OCI-M2 (cell line): ENCODE results near the gene TRIM17.

Source experiments
- DNase-seq: peaks from one replicate; lab custom pipeline; 2025; ENCODE audit not compliant: unreplicated experiment; lab: John Stamatoyannopoulos, UW

TRIM17 gene

GRCh38 chr1:228368801-228369607, 47.7 kb downstream of the TRIM17 start:
- peak; percentile 52 for DNase-seq

DNA sequence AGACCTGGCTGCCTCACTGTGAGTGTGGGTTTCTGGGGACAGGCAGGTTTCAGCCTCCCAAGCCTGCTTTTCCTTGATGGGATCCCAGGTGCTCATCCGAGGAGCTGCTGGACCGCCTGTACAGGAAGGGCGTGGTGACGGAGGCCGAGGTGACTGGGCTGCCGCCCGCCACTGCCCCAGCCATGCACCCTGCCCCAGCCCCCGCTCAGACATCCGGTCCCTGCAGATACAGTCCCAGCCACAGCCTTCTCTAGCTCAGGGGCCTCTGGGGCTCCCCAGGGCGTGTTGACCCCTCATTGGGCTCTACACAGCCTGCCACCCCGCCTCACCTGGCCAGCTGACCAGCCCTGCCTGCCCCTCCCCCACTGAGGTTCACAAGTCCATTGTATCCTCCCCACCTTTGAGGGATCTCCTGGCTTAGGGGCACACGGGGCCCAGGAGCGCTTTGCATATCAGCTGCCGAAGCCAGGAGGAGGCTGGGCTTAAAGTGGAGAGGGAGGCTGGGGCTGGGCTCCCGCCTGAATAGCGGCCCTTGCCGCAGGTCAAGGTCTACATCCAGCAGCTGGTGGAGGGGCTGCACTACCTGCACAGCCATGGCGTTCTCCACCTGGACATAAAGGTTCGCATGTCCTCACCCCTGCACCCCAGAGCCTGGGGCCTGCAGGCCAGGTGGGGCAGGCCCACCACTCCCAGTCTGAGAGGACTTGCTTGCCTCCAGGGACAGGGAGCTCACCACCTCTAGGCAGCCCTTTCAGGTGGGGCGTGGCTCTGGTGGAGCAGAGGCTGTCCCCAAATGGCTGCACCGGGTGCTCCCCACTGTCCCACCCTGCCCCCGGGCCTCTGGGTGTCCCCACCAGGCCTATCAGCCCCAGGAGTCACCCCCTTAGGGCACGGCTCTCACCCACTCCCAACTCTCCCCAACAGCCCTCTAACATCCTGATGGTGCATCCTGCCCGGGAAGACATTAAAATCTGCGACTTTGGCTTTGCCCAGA, 48.6 kb downstream of the TRIM17 start:
- no peak for DNase-seq

- DNase-seq, result no peak
Observed at GRCh38 chr1:228366866-228367741, 49.6 kb downstream of the TRIM17 start.

- no peak for DNase-seq
Observed at GRCh38 chr1:228366062-228366865, 50.4 kb downstream of the TRIM17 start.

GRCh38 chr1:228365271-228366061, 51.2 kb downstream of the TRIM17 start:
- DNase-seq, result no peak

DNA sequence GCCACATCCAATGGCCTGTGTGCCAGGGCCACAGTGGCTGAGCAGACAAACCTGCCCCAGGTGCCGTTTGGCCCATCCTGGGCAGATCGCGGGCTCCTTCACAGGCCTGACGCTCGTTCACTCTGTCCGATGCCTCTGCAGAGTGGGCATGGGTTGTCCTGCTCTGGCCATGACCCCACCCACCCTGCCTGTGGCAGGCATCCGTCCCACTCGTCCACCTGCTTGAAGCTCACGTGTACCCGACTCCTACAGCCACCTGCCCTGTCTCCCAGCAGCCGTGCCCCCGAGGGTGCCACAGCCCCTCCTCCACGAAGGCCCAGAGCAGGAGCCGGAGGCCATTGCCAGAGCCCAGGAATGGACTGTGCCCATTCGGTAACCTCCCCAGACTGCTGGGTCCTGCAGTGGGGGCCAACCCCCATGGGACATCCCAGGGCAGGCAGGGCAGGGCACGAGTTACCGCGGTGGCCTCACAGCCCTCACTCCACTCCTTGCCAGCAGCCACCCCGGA, 51.9 kb downstream of the TRIM17 start:
- DNase-seq, result no peak

- no peak for DNase-seq
Observed at GRCh38 chr1:228364068-228364705, 52.5 kb downstream of the TRIM17 start.

GRCh38 chr1:228363686-228364067, 53.0 kb downstream of the TRIM17 start:
- no peak for DNase-seq

DNA sequence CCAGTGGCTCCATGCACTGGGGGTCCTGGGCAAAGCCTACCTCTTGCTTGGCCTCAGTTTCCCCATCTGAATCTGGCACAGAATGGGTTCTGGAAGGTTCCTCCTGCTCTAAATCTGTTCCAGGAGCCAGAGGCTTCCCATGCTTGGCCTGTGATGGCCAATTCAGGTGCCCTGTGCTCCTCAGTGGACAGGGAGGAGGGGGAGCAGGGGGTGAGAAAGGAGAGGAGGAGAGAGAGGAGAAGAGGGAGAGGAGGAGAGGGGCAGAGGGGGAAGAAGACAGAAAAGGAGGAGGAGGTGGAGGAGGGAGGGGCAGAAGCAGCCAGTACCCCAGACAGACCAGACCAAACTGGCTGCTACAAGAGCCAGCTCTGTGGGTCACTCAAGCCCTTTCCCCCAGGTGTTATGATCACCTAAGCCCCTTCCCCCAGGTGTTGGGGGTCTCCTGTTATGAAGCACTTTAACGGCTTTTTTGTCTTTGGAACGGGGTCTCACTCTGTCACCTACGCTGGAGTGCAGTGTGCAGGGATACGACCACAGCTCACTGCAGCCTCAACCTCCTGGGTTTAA, 53.7 kb downstream of the TRIM17 start:
- no peak for DNase-seq

- DNase-seq, result no peak
Observed at GRCh38 chr1:228362141-228362883, 54.3 kb downstream of the TRIM17 start.

GRCh38 chr1:228361314-228362140, 55.1 kb downstream of the TRIM17 start:
- no peak for DNase-seq

GRCh38 chr1:228360533-228361313, 55.9 kb downstream of the TRIM17 start:
- DNase-seq, result no peak

- DNase-seq, result no peak
Observed at GRCh38 chr1:228359613-228360532, 56.8 kb downstream of the TRIM17 start.

DNA sequence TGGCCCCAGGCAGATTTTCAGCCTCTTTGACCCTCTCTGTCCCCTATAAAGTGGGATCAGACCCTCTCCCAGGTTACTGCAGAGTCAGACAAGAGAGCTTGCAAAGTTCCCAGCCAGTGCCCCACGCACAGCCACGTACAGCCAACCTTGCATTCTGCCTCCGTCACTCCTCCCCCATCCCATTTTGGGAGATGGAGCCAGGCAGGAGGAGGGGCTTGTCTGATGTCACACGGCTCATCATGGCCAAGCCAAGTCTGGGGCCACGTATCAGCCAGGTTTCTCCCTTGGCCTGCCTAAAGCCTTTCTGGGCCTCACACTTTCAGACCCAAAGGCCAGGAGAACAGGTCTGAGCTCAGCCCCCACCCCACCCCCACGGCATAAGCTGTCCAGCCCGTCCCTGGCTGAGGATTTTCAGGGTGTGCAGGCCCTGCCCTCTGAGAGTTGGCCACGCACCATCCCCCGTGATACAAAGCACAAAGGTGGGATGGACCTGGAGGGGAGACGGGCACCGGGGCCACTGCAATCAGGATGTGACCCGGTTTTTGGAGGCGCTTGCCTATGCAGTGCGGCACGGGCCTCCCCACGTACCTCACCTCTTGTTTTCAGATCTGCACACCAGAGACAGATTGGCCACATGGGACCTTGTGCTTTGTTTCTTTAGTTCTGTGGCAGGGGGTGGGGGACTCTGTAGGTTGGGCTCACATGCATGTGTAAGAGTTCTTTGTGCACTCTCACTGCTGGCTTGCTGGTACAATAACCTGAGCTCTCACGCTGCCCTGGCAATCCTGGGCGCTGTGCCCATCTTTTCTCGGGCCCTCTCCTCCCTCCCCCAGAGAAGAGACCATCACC, 57.7 kb downstream of the TRIM17 start:
- DNase-seq, result no peak
